Panc1 (cell line): Measurements from ENCODE around the gene GPR148. TPM values are rescaled to one million over a fixed set of nuclear protein-coding genes. Genes with fewer than 3 reads are reported as not detected.

Source experiments
- ATAC-seq: fragments of 200-7000 bp; cut with Tn5 transposase; 2 replicates; pipeline ENCODE4 v1.9.1; 2020; ENCODE audit warnings: mild to moderate bottlenecking, moderate library complexity
- BruUV-seq: library from RNA; stranded (reverse); fragments of 400-500 nt; replicated peaks from 2 replicates; lab custom pipeline; 2021; lab: Mats Ljungman, UMichigan
- CTCF ChIA-PET: fragments of 300-600 bp; sonication (Branson Sonifier 250); formaldehyde crosslinking; loops from one replicate; lab custom pipeline; 2022; ENCODE audit warnings: antibody characterized with exemption; lab: Charles Lee
- POLR2A ChIA-PET: fragments of 300-600 bp; sonication (Branson Sonifier 250); formaldehyde crosslinking; loops from one replicate; lab custom pipeline; 2022; ENCODE audit warnings: antibody characterized with exemption; lab: Charles Lee
- DNase-seq: peaks from one replicate; pipeline ENCODE4 v3.0.0-alpha.2; 2010; ENCODE audit warnings: low read depth, low spot score
- H3K27ac ChIP-seq: 2 replicates; pipeline ENCODE4 v1.5.1; 2011; ENCODE audit warnings: mild to moderate bottlenecking, low read length, inconsistent platforms
- H3K27me3 ChIP-seq: fragments of 200-500 bp; sonication (Bioruptor generic); 2 replicates; pipeline ENCODE4 v1.6.0; 2014; ENCODE audit warnings: low read length, inconsistent platforms; ENCODE audit not compliant: control insufficient read depth, insufficient read depth
- H3K36me3 ChIP-seq: fragments of 200-500 bp; sonication (Bioruptor generic); 2 replicates; pipeline ENCODE4 v1.5.1; 2014; ENCODE audit warnings: inconsistent platforms, mild to moderate bottlenecking, low read length, moderate library complexity; ENCODE audit not compliant: control insufficient read depth, insufficient read depth
- H3K4me1 ChIP-seq: 2 replicates; pipeline ENCODE4 v1.5.1; 2011; ENCODE audit warnings: inconsistent platforms, mild to moderate bottlenecking, low read length, moderate library complexity; ENCODE audit not compliant: control insufficient read depth, insufficient read depth
- H3K4me3 ChIP-seq, 2 experiments: 2 replicates each; pipeline ENCODE4 v1.5.1; 2011 to 2012; ENCODE audit warnings: low read depth in 2 of 2, low read length in 2 of 2, mild to moderate bottlenecking in 2 of 2, inconsistent platforms in 1 of 2, moderate library complexity in 1 of 2
- H3K9me3 ChIP-seq: fragments of 200-500 bp; sonication (Bioruptor generic); 2 replicates; pipeline ENCODE4 v1.5.1; 2014; ENCODE audit warnings: low read depth, mild to moderate bottlenecking, inconsistent platforms, low read length, moderate library complexity; ENCODE audit not compliant: control insufficient read depth, insufficient read depth
- POLR2AphosphoS5 ChIP-seq: IDR thresholded peaks from 2 replicates; pipeline ENCODE4 v1.6.1; 2012; ENCODE audit warnings: mild to moderate bottlenecking, low read depth, low read length, moderate library complexity
- REST ChIP-seq, 2 experiments: IDR thresholded peaks; 2 replicates each; pipeline ENCODE4 v1.6.1; 2011 to 2012; ENCODE audit warnings: low read depth in 2 of 2, control low read depth in 1 of 2, low read length in 1 of 2, mild to moderate bottlenecking in 1 of 2, moderate library complexity in 1 of 2; ENCODE audit not compliant: insufficient read depth in 1 of 2
- SIN3A ChIP-seq: IDR thresholded peaks from 2 replicates; pipeline ENCODE4 v1.6.1; 2012; ENCODE audit warnings: low read depth, mild to moderate bottlenecking, low read length, moderate library complexity, borderline replicate concordance; ENCODE audit not compliant: insufficient read depth
- TCF7L2 ChIP-seq: IDR thresholded peaks from 2 replicates; pipeline ENCODE4 v1.6.1; 2011; ENCODE audit warnings: mild to moderate bottlenecking, low read depth, low read length, inconsistent platforms
- in situ Hi-C: cut with HindIII; loops from 2 replicates; pipeline ENCODE4 v1.10.0; 2016; ENCODE audit warnings: low sequenced_read_pairs, low pct_unique_long_range_greater_than_20kb
- intact Hi-C: fragments of 100-400 bp; cut with micrococcal nuclease; formaldehyde crosslinking; loops from one replicate; pipeline ENCODE4 v1.10.0; 2022; ENCODE audit not compliant: unreplicated experiment
- total RNA-seq: library from RNA; stranded (reverse); gene quantifications from one replicate; pipeline ENCODE4 v1.2.1, GENCODE V29; 2021; ENCODE audit not compliant: unreplicated experiment
- TF ChIP-seq, protein P1 (sequence below): fragments of 450-650 bp; IDR thresholded peaks from 2 replicates; pipeline ENCODE4 v1.5.1; 2017; ENCODE audit warnings: mild to moderate bottlenecking

GPR148 gene
- total RNA-seq, 1 experiment from 2014 or later, result not detected

- intact Hi-C loops (no loop called here), in situ Hi-C loops (no loop called here)
- no peak for DNase-seq
- POLR2A ChIA-PET, result no interaction called here
- TF ChIP-seq POLR2AphosphoS5 (no peak), TCF7L2 (no peak), SIN3A (no peak), REST (IDR thresholded peaks at IDR 0.05; ENCODE audit: insufficient read depth in 1 of 2, low read depth in 2 of 2, low read length in 1 of 2) (no peak)
- peaks cover 2% of the 10 kb centered on the region; the same call in 1 of the 2 replicates for H3K27me3 ChIP-seq
- ATAC-seq, result no peak
- H3K4me3 ChIP-seq, result no peak overlapping the region
- no TSS peak for BruUV-seq
- CTCF ChIA-PET, result interaction anchor here (0.7 kb wide), 1 partner anchor 12 kb away, joined by 3 read pairs; no protein-coding TSS in a partner anchor
- H3K36me3 ChIP-seq, result no peaks in the 10 kb centered on the region
- H3K4me1 ChIP-seq, result no peaks in the 10 kb centered on the region
- no peak overlapping the region for H3K27ac ChIP-seq
- no peaks in the 10 kb centered on the region for H3K9me3 ChIP-seq
Measured at GRCh38 chr2:130762910-130763385, 34.1 kb downstream of the GPR148 start.

DNA sequence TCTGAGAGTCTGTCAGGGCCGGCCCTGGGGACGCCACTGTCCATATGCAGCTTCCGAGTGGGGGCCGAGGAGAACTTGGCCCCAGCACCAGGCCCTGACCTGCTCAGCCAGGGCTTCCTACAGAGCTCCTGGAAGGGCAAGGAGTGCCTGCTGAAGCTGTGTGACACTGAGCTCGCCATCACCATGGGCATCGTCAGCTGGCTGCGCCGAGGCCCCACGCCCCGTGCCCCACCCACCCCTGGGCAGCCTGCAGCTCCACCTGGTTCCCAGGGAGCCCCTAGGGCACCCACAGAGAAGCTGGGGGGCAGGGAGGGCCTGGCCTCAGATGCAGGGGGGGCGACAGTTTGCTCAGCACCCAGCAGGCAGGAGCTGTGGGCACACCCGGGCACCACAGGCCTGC is 34.5 kb downstream of the GPR148 start:
- no peaks in the 10 kb centered on the region for H3K4me1 ChIP-seq
- no peak overlapping the region for H3K27ac ChIP-seq
- no peaks in the 10 kb centered on the region for H3K36me3 ChIP-seq
- ChIA-PET CTCF (no interaction called here), POLR2A (no interaction called here)
- in situ Hi-C loops (no loop called here), intact Hi-C loops (no loop called here)
- no peaks in the 10 kb centered on the region for H3K9me3 ChIP-seq
- H3K27me3 ChIP-seq, result peaks cover 2% of the 10 kb centered on the region; the same call in 1 of the 2 replicates
- ATAC-seq (no peak), DNase-seq (no peak)
- H3K4me3 ChIP-seq, result no peak overlapping the region
- TF ChIP-seq TCF7L2 (no peak), REST (IDR thresholded peaks at IDR 0.05; ENCODE audit: insufficient read depth in 1 of 2, low read depth in 2 of 2, low read length in 1 of 2) (no peak), SIN3A (no peak), POLR2AphosphoS5 (no peak)
- TF ChIP-seq, protein P1, sequence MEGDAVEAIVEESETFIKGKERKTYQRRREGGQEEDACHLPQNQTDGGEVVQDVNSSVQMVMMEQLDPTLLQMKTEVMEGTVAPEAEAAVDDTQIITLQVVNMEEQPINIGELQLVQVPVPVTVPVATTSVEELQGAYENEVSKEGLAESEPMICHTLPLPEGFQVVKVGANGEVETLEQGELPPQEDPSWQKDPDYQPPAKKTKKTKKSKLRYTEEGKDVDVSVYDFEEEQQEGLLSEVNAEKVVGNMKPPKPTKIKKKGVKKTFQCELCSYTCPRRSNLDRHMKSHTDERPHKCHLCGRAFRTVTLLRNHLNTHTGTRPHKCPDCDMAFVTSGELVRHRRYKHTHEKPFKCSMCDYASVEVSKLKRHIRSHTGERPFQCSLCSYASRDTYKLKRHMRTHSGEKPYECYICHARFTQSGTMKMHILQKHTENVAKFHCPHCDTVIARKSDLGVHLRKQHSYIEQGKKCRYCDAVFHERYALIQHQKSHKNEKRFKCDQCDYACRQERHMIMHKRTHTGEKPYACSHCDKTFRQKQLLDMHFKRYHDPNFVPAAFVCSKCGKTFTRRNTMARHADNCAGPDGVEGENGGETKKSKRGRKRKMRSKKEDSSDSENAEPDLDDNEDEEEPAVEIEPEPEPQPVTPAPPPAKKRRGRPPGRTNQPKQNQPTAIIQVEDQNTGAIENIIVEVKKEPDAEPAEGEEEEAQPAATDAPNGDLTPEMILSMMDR, result no peak
- no TSS peak for BruUV-seq
